WTC11 (cell line): ENCODE results near the gene ARHGAP20.

ENCODE experiments used
- CREB1 ChIP-seq: sonication (generic); formaldehyde crosslinking; IDR thresholded peaks from 2 replicates; pipeline ENCODE4 v1.8.0; 2023; ENCODE audit warnings: mild to moderate bottlenecking, missing genetic modification reagents
- ESRRA ChIP-seq: sonication (generic); formaldehyde crosslinking; IDR thresholded peaks from 2 replicates; pipeline ENCODE4 v1.8.1; 2022; ENCODE audit warnings: mild to moderate bottlenecking, missing genetic modification reagents, borderline replicate concordance
- JUN ChIP-seq: sonication (generic); formaldehyde crosslinking; IDR thresholded peaks from 2 replicates; pipeline ENCODE4 v1.8.0; 2023; ENCODE audit warnings: mild to moderate bottlenecking, missing genetic modification reagents
- NFYB ChIP-seq: sonication (generic); formaldehyde crosslinking; conservative IDR thresholded peaks from 2 replicates; pipeline ENCODE4 v1.8.0; 2022; ENCODE audit warnings: low read depth, missing genetic modification reagents
- NR1H2 ChIP-seq: sonication (generic); formaldehyde crosslinking; IDR thresholded peaks from 2 replicates; pipeline ENCODE4 v1.9.0; 2021; ENCODE audit warnings: mild to moderate bottlenecking, moderate library complexity, missing genetic modification reagents
- SP1 ChIP-seq: sonication (generic); formaldehyde crosslinking; conservative IDR thresholded peaks from 2 replicates; pipeline ENCODE4 v1.8.1; 2022; ENCODE audit warnings: missing genetic modification reagents
- TP53 ChIP-seq: sonication (generic); formaldehyde crosslinking; IDR thresholded peaks from 2 replicates; pipeline ENCODE4 v1.8.1; 2023; ENCODE audit warnings: mild to moderate bottlenecking, missing genetic modification reagents
- ZNF138 ChIP-seq: sonication (generic); formaldehyde crosslinking; conservative IDR thresholded peaks from 2 replicates; pipeline ENCODE4 v1.8.1; 2022; ENCODE audit warnings: mild to moderate bottlenecking, moderate library complexity, missing genetic modification reagents
- TF ChIP-seq, protein P1 (sequence below): fragments of 200-600 bp; IDR thresholded peaks from 2 replicates; pipeline ENCODE4 v1.8.0; 2022; ENCODE audit warnings: antibody characterized with exemption
- TF ChIP-seq, protein P2 (sequence below): sonication (generic); formaldehyde crosslinking; IDR thresholded peaks from 2 replicates; pipeline ENCODE4 v1.8.1; 2022; ENCODE audit warnings: mild to moderate bottlenecking, moderate library complexity, missing genetic modification reagents
- TF ChIP-seq, protein P3 (sequence below): sonication (generic); formaldehyde crosslinking; IDR thresholded peaks from 2 replicates; pipeline ENCODE4 v1.8.0; 2022; ENCODE audit warnings: mild to moderate bottlenecking, missing genetic modification reagents
- TF ChIP-seq, protein P4 (sequence below): sonication (generic); formaldehyde crosslinking; IDR thresholded peaks from 2 replicates; pipeline ENCODE4 v1.8.0; 2023; ENCODE audit warnings: missing genetic modification reagents
- TF ChIP-seq, protein P5 (sequence below): sonication (generic); formaldehyde crosslinking; IDR thresholded peaks from 2 replicates; pipeline ENCODE4 v1.8.1; 2023; ENCODE audit warnings: mild to moderate bottlenecking, missing genetic modification reagents, borderline replicate concordance

DNA sequence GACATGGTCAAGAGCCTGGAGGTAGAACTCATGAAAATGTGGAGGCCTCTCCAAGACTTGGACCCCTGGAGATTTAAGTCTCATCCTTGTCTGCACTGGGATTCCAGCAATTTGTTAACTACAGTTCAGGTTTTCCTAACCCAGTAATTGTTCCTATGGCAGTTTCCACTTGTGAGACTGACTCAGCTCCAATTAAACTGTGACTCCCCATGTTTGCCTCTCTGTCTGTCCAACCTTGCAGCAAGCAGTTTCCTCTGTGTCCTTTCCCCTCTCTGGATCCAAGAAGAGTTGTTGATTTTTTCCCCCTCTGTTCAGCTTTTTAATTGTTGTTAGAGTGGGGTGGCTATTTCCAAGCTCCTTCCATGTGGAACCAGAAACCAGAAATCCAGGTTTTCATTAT lies 16.2 kb upstream of the ARHGAP20 start:
- TF ChIP-seq, protein P1, sequence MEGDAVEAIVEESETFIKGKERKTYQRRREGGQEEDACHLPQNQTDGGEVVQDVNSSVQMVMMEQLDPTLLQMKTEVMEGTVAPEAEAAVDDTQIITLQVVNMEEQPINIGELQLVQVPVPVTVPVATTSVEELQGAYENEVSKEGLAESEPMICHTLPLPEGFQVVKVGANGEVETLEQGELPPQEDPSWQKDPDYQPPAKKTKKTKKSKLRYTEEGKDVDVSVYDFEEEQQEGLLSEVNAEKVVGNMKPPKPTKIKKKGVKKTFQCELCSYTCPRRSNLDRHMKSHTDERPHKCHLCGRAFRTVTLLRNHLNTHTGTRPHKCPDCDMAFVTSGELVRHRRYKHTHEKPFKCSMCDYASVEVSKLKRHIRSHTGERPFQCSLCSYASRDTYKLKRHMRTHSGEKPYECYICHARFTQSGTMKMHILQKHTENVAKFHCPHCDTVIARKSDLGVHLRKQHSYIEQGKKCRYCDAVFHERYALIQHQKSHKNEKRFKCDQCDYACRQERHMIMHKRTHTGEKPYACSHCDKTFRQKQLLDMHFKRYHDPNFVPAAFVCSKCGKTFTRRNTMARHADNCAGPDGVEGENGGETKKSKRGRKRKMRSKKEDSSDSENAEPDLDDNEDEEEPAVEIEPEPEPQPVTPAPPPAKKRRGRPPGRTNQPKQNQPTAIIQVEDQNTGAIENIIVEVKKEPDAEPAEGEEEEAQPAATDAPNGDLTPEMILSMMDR, result no peak
- TF ChIP-seq, protein P2, sequence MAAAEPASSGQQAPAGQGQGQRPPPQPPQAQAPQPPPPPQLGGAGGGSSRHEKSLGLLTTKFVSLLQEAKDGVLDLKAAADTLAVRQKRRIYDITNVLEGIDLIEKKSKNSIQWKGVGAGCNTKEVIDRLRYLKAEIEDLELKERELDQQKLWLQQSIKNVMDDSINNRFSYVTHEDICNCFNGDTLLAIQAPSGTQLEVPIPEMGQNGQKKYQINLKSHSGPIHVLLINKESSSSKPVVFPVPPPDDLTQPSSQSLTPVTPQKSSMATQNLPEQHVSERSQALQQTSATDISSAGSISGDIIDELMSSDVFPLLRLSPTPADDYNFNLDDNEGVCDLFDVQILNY, result no peak
- TF ChIP-seq, protein P3, sequence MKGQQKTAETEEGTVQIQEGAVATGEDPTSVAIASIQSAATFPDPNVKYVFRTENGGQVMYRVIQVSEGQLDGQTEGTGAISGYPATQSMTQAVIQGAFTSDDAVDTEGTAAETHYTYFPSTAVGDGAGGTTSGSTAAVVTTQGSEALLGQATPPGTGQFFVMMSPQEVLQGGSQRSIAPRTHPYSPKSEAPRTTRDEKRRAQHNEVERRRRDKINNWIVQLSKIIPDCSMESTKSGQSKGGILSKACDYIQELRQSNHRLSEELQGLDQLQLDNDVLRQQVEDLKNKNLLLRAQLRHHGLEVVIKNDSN (CRISPR knock-in tag), result no peak
- TF ChIP-seq JUN (CRISPR knock-in tag), result no peak
- TF ChIP-seq CREB1 (CRISPR knock-in tag), result no peak
- TF ChIP-seq NFYB, result no peak
- no peak for TF ChIP-seq ZNF138
- no peak for TF ChIP-seq TP53 (CRISPR knock-in tag)
- TF ChIP-seq ESRRA (CRISPR knock-in tag), result no peak
- TF ChIP-seq, protein P4, sequence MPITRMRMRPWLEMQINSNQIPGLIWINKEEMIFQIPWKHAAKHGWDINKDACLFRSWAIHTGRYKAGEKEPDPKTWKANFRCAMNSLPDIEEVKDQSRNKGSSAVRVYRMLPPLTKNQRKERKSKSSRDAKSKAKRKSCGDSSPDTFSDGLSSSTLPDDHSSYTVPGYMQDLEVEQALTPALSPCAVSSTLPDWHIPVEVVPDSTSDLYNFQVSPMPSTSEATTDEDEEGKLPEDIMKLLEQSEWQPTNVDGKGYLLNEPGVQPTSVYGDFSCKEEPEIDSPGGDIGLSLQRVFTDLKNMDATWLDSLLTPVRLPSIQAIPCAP (CRISPR knock-in tag), result no peak
- TF ChIP-seq SP1, result no peak
- TF ChIP-seq, protein P5, sequence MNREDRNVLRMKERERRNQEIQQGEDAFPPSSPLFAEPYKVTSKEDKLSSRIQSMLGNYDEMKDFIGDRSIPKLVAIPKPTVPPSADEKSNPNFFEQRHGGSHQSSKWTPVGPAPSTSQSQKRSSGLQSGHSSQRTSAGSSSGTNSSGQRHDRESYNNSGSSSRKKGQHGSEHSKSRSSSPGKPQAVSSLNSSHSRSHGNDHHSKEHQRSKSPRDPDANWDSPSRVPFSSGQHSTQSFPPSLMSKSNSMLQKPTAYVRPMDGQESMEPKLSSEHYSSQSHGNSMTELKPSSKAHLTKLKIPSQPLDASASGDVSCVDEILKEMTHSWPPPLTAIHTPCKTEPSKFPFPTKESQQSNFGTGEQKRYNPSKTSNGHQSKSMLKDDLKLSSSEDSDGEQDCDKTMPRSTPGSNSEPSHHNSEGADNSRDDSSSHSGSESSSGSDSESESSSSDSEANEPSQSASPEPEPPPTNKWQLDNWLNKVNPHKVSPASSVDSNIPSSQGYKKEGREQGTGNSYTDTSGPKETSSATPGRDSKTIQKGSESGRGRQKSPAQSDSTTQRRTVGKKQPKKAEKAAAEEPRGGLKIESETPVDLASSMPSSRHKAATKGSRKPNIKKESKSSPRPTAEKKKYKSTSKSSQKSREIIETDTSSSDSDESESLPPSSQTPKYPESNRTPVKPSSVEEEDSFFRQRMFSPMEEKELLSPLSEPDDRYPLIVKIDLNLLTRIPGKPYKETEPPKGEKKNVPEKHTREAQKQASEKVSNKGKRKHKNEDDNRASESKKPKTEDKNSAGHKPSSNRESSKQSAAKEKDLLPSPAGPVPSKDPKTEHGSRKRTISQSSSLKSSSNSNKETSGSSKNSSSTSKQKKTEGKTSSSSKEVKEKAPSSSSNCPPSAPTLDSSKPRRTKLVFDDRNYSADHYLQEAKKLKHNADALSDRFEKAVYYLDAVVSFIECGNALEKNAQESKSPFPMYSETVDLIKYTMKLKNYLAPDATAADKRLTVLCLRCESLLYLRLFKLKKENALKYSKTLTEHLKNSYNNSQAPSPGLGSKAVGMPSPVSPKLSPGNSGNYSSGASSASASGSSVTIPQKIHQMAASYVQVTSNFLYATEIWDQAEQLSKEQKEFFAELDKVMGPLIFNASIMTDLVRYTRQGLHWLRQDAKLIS (CRISPR knock-in tag), result no peak
- no peak for TF ChIP-seq NR1H2 (CRISPR knock-in tag)
